Mammary epithelial cell (primary cell): ENCODE measurements around the gene TNFAIP3.

ENCODE experiments used
- CTCF ChIP-seq, 2 donors: IDR thresholded peaks in 1 of 2; conservative IDR thresholded peaks in 1 of 2; 2 replicates each; pipeline ENCODE4 v1.5.1; 2011 to 2012; ENCODE audit warnings: inconsistent platforms in 2 of 2, low read length in 2 of 2, mild to moderate bottlenecking in 2 of 2, control low read depth in 1 of 2, low read depth in 1 of 2; ENCODE audit not compliant: insufficient read depth in 1 of 2; ENCODE audit errors: extremely low read depth in 1 of 2
- EZH2 ChIP-seq: IDR thresholded peaks from 2 replicates; pipeline ENCODE4 v1.6.1; 2012; ENCODE audit warnings: low read length, inconsistent platforms, borderline replicate concordance

- no peak for TF ChIP-seq CTCF (conservative IDR thresholded peaks at IDR 0.05 in 1 of 2, IDR thresholded peaks at IDR 0.05 in 1 of 2; ENCODE audit: extremely low read depth in 1 of 2, insufficient read depth in 1 of 2, low read depth in 1 of 2, low read length in 2 of 2)
- no peak for TF ChIP-seq EZH2
These were observed 20.8 kb upstream of the TNFAIP3 start for GRCh38 chr6:137846274-137846673.
